GM21360 (cell line): Measurements from ENCODE around the gene RAB3IP.
"Not testable (repeated sequence)": the region's sequence is repeated elsewhere in the genome, so short reads cannot be mapped to it uniquely, and the experiment has no call there.

Experiments used
- ATAC-seq: cut with Tn5 transposase; IDR thresholded peaks from one replicate; pipeline ENCODE4 v1.9.1; 2021; ENCODE audit warnings: mild to moderate bottlenecking, moderate library complexity; ENCODE audit not compliant: unreplicated experiment

Gene RAB3IP

DNA sequence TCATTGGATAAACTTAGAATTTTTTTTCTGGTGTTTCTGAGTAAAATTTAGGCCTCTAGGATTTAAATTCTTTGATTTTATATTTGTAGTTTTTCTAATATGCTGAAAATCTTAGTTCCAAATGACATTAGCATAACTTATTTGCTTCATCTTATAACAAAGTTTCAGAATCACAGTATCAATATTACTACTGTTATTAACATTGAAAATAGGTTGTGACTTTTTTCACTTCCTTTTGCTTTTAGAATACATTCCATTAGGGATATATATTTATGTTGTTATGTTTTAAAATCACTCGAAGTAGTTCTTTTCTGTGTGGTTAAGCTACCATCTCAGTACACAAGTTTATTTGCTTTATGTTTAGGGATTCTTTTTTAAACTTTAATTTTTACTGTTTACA, 12.8 kb downstream of the RAB3IP start:
- no peak for ATAC-seq

DNA sequence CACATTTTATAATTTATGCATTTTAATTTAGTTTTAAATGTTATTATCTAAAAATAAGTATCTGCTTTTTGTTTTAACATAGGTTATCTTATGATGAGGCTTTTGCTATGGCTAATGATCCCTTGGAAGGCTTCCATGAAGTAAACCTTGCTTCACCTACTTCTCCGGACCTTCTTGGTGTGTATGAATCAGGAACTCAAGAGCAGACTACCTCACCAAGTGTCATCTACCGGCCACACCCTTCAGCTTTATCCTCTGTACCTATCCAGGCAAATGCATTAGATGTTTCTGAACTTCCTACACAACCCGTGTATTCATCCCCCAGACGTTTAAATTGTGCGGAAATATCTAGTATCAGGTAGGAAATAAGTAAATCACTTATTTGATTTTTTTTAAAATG, 16.6 kb downstream of the RAB3IP start:
- no peak for ATAC-seq

DNA sequence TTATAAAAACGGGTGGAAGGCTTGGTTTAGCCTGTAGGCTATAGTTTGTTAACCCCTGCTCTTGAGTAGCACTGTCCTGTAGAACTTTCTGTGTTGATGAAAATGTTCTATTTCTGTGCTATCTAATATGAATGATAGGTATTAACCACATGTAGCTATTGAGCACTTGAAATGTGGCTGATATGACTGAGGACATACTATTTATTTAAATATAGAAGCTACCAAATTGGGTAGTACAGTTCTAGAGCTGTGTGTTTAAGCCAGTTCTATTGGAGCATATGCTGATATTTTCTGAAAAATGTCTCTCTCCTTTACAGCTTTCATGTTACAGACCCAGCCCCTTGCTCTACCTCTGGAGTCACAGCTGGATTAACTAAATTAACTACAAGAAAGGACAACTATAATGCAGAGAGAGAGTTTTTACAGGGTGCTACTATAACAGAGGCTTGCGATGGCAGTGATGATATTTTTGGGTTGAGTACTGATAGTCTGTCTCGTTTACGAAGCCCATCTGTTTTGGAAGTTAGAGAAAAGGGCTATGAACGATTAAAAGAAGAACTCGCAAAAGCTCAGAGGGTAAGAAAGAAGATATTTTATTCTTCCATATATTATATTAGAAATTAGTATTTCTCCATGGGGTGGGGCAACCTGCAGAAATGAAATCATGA, 17.6 kb downstream of the RAB3IP start:
- ATAC-seq, result no peak

DNA sequence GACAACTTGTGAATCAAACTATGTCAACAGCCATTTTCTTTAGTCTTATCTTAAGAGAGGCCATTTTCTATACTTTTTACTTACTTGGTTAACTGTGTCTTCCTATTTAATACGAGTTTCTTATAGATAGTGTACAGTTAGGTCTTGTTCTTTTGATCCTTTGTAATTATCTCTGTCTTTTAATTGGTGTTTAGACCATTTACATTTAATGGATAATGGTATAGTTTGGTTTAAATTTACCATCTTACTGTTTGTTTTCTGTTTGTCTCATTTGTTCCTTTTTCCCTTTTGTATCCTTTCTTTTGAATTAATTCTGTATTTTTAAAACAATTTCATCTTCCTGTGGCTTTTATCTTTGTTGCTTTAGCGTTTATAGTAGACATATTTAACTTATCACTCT, 19.4 kb downstream of the RAB3IP start:
- no peak for ATAC-seq

DNA sequence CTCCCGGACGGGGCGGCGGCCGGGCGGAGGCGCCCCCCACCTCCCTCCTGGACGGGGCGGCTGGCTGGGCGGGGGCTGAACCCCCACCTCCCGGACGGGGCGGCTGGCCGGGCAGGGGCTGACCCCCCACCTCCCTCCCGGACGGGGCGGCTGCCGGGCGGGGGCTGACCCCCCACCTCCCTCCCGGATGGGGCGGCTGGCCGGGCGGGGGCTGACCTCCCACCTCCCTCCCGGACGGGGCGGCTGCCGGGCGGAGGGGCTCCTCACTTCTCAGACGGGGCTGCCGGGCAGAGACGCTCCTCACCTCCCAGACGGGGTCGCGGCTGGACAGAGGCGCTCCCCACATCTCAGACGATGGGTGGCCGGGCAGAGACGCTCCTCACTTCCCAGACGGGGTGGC, 20.9 kb downstream of the RAB3IP start:
- ATAC-seq, result not testable (repeated sequence)

DNA sequence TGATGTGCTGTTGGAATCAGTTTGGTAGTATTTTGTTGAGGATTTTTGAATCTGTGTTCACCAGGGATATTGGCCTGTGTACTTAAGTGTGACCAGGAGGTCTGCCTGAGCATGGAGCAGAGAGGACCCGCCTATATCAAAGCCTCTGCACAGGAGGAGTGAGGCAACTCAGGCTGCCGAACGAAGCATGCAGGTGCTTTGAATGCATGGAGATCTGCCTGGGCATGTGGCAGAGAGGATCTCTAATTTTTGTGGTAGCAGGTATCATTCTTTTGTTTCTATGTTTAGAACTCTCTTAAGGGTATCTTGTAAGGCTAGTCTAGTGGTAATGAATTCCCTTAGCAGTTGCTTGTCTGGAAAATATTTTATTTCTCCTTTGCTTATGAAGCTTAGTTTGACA, 26.9 kb downstream of the RAB3IP start:
- no peak for ATAC-seq

DNA sequence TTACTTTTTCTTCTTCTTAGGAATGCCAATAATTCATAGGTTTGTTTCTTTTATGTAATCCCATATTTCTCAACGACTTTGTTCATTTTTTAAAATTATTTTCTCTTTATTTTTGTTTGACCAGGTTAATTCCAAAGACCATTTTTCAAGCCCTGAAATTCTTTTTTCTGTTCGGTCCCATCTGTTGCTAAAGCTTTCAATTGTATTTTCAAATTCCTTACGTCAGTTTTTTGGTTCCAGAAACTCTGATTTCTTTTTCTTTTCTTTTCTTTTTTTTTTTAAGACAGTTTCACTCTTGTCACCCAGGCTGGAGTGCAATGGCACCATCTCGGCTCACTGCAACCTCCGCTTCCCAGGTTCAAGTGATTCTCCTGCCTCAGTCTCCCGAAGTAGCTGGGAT, 27.6 kb downstream of the RAB3IP start:
- no peak for ATAC-seq

DNA sequence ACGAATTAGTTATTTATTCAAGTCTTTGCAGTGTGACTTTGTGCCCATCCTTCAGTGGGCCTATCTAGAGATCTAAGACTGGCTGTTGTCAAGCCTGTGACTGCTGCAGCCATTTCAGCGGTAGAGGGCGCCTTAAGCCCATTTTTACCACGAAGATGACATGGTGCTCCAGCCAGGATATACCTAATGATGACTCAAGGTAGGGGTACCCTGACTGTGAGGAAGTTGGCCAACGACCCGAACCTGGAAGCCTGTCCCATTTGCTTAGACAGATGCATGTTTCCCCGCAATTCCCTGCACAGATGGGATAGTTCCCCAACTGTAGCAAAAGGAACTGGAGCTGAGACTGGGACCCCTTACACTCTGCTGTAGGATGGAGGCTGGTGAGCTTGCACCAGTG, 41.3 kb downstream of the RAB3IP start:
- no peak for ATAC-seq

DNA sequence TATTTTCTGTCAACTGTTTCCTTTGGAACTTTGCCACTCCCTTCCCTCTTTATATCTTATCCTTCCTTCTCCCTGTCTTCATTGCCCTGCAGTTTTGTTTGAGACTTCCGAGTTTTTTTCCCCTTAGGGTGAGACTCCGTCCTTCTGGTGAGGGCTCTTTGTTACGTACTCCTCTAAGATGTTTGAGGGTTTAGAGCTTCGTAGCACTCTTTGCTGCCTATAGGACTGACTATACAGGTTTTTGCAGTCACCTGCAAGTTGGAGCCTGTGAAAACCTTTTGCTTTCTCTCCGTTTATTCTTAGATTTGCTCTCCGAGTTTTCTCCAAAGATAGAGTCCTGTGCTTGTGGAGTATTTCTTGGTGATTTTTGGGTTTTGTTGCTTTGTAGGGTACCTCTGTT, 44.7 kb downstream of the RAB3IP start:
- ATAC-seq, result no peak

DNA sequence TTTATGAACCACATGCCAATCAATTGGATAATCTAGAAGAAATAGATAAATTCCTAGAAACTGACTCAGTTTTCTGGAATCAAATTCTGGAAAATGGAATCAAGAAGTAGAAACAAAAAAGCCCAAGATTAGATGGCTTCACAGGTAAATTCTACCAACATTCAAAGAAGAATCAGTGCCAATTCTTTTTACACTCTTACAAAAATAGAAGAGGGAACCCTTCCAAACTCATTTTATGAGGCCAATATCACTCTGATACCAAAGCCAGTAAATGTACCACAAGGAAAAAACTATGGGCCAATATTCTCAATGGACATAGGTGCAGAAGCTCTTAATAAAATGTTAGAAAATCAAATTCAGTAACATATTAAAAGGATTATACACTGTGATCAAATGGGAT, 50.7 kb downstream of the RAB3IP start:
- no peak for ATAC-seq

DNA sequence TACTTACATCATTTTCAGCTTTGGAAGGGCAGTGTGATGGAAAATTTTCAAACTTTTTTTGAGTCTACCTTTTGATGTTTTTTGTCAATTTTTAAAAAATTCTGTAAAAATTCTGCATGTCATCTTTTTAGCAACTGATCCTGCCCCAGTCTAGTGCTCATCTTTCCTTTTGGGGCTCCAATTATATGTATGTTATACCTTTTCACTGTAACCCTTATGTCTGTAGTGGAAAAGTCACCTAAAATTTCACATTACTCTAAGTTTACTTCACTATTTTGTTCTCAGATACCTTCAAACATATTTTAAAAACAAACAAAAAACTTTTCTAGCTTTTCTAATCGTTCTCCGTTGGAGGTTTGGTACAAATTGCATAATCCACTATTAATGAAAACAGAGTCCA, 53.9 kb downstream of the RAB3IP start:
- ATAC-seq, result no peak

DNA sequence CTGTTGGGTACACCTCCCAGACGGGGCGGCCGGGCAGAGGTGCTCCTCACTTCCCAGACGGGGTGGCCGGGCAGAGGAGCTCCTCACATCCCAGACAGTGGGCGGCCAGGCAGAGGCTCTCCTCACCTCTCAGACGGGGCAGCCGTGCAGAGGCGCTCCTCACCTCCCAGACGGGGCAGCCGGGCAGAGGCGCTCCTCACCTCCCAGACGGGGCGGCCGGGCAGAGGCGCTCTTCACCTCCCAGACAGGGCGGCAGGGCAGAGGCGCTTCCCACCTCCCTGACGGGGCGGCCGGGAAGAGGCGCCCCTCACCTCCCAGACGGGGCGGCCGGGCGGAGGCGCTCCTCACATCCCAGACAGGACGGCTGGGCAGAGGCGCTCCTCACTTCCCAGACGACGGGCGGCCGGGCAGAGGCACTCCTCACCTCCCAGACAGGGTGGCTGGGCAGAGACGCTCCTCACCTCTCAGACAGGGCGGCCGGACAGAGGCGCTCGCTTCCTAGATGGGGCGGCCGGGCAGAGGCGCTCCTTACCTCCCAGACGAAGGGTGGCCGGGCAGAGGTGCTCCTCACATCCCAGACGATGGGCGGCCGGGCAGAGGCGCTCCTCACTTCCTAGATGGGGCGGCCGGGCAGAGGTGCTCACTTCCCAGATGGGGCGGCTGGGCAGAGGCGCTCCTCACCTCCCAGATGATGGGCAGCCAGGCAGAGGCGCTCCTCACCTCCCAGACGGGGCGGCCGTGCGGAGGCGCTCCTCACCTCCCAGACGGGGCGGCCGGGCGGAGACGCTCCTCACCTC, 68.6 kb downstream of the RAB3IP start:
- ATAC-seq, result not testable (repeated sequence)

DNA sequence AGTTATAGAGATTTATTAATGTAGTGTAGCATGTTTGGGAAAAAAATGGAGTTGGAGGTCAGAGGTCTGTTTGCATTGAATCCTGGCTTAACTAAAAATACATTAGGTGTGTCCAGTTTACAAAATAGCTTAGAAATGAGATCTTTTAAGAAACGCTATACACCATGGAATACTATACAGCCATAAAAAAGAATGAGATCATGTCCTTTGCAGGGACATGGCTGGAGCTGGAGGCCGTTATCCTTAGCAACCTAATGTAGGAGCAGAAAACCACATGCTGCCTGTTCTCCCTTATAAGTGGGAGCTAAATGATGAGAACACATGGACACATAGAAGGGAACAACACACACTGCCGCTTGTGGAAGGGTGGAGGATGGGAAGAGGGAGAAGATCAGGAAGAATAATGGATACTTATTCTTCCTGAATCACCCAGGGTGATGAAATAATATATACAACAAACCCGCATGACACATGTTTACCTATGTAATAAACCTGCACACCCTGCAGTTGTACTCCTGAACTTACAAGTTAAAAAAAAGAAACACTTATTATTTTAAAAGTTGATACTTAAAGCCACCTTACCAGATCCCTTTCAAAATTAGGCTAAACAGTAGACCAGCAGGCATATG, 72.3 kb downstream of the RAB3IP start:
- no peak for ATAC-seq

DNA sequence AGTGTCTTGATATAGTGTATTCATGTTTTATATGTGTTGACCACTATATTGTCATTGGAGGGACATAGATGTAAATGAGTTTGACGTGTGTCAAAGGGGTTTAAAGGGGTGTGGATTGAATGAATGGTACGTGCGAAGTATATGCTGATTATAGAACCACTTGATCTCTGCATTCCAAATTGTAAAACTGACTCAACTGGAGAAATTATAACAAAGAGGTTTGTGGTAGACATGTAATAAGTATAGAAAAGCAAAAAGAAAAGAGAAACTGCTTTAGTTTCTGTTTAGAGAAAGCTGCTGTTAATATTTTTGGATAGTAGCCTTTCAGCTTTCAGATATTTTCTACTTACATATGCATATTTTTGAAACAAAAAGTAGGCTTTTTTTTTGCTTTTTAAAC, 77.4 kb downstream of the RAB3IP start:
- no peak for ATAC-seq

DNA sequence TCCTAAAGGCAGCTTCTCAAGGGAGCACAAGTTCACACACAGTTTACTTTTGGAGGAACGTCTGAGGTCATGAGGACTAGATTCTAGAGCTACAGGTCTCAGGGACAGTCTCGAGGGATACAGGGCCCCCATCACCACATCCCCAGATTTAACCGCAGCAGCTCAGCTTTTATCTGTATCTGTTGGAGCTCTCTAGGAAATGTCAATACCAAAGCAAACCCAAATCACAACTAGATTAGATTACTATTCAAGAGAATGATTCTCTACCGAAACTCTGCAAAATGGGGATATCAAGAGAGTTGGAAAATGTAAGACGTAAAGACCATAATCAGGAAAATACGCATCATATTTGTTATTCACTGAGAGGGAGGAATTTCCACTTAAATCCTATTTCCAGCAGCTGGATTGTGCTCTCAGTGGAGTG, 82.4 kb downstream of the RAB3IP start:
- no peak for ATAC-seq

DNA sequence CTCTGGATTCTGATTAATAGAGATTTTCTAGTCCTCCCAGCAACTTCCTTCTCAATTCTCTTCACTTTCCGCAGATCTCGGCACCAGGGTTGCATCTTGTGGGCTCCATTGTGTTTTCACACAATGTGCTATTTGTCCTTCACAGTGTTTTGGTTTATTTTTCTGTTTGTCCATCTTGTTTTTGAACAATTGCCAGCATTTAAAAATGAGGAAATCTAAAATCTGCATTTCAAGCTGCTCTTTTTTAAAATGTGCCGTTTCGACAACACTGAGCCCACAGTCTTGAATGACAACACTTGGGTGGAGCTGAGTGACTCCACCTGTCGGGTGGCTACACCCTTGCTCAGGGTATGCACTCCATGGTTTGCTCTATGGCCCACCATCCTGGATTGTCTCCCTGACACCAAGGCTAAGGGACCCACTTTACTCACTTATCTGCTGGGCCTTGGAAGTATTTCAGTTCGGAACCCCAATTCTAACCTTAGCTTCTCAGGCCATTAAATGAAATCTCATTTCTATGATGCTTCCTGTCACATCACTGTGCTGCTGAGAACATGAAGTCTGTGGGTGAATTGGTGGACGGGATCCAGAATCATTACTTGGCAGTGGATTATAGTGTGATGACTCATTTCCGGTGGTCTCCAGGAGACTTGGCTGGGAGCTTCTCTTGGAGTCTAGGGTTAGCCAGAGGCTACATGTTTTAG, 82.9 kb downstream of the RAB3IP start:
- no peak for ATAC-seq

DNA sequence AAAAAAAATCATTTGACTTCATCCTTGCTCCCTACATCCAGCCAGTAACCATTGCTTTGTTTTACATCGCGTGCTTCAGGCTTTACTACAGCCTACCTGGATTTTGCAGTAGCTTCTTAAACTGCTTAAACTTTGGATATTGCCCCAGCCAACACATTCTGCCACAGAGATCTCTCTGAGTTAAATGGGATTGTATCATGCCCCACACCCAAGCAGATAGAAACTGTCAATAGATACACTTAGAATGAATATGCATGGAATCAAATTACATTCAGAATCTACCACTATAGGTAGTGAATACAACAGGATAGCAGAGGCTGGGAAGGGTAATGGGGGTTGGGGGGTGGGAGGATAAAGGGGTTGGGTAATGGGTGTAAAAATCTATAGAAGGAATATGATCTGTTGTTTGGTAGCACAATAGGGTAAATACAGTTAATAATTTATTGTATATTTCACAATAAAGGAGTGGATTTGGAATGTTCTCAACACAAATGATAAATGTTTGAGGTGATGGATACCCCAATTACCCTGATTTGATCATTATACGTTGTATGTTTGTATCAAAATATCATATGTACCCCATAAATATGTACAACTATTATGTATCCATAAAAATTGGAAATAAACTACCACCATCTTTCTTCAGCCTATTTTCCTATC, 83.7 kb downstream of the RAB3IP start:
- no peak for ATAC-seq

DNA sequence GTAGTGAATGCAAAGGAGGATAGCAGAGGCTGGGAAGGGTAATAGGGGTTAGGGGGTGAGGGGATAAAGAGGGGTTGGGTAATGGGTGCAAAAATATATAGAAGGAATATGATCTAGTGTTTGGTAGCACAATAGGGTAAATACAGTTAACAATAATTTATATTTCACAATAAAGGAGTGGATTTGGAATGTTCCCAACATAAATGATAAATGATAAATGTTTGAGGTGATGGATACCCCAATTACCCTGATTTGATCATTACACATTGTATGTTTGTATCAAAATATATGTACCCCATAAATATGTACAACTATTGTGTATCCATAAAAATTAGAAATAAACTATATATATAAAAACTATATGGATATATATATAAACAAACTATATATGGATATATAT, 85.4 kb downstream of the RAB3IP start:
- ATAC-seq, result no peak

DNA sequence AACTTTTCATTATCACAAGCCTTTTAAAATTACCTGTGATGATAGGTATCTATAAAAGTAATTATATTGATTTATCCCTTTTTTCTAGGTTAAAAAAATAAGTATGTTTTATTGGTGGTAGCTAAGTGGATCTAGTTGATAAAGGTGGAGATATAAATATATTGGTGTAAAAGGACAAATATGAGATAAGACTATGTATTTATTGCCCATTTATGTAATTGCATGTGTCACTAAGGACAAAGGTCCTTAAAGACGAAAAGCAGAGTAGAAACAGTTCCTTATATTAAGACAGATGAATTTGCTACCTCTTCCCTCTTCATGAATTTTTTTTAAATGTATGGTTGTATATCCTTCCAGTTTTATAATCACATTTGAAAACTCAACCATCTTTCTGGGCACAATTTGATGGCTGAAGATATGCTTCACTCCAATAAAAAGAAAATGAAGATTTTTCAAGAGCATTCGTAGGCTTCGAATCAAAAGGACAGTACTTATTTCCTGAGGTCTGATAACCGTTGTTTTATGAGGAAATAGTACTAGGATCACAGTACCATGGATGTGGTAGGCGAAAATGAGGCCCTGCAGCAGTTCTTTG, 86.4 kb downstream of the RAB3IP start, which contains the start of gene MYRFL:
Gene MYRFL, plus strand, starts transcription at position 262 of the 595 bp plus-strand sequence. Its CDS starts 291 bp downstream, at position 553.
- no peak for ATAC-seq

DNA sequence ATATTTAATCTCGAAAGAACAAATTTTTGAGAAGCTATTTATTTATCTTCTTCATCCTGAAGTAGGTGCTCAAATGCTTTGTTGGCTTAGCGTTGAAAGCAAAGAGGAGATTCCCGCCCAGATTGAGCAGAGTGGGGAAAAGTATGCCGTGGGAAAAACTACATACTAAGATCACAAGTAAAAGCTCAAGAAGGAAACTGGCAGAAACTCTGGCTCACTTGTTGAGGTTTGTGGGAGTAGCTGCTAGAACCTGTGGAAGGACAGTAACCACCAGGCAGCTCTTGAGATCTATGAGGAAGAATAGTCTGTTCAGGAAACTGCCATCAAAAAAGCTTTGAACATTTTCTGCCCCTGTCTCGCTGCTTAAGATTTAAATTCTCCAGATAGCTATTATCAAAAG, 90.2 kb downstream of the RAB3IP start:
- no peak for ATAC-seq
